Stomach (tissue), 4 donors: ENCODE results near the gene COL6A1.

Experiments used
- EP300 ChIP-seq: sonication (generic); formaldehyde crosslinking; IDR thresholded peaks from one replicate; pipeline ENCODE4 v1.6.1; 2017; ENCODE audit warnings: antibody characterized with exemption
- POLR2AphosphoS5 ChIP-seq, 3 donors: sonication (generic); formaldehyde crosslinking; IDR thresholded peaks; one replicate each; pipeline ENCODE4 v1.6.1; 2016; ENCODE audit warnings: antibody characterized with exemption in 3 of 3

GRCh38 chr21:45935628-45936027 lies 45.9 kb upstream of the COL6A1 start:
- TF ChIP-seq EP300 (no peak), POLR2AphosphoS5 (IDR thresholded peaks at IDR 0.05) (no peak)
